Activated CD8-positive, alpha-beta memory T cell treated with anti-CD3 and anti-CD28 coated beads, Interleukin-2, amount 50 U/mL, for 24 hours (primary cell): ENCODE results near the gene RPP40.
"Not testable (repeated sequence)": the region's sequence is repeated elsewhere in the genome, so short reads cannot be mapped to it uniquely, and the experiment has no call there.

ENCODE experiments used
- DNase-seq: peaks from one replicate; pipeline ENCODE4 v3.0.0-alpha.2; 2020; ENCODE audit errors: extremely low read depth

Gene RPP40, protein sequence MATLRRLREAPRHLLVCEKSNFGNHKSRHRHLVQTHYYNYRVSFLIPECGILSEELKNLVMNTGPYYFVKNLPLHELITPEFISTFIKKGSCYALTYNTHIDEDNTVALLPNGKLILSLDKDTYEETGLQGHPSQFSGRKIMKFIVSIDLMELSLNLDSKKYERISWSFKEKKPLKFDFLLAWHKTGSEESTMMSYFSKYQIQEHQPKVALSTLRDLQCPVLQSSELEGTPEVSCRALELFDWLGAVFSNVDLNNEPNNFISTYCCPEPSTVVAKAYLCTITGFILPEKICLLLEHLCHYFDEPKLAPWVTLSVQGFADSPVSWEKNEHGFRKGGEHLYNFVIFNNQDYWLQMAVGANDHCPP

DNA sequence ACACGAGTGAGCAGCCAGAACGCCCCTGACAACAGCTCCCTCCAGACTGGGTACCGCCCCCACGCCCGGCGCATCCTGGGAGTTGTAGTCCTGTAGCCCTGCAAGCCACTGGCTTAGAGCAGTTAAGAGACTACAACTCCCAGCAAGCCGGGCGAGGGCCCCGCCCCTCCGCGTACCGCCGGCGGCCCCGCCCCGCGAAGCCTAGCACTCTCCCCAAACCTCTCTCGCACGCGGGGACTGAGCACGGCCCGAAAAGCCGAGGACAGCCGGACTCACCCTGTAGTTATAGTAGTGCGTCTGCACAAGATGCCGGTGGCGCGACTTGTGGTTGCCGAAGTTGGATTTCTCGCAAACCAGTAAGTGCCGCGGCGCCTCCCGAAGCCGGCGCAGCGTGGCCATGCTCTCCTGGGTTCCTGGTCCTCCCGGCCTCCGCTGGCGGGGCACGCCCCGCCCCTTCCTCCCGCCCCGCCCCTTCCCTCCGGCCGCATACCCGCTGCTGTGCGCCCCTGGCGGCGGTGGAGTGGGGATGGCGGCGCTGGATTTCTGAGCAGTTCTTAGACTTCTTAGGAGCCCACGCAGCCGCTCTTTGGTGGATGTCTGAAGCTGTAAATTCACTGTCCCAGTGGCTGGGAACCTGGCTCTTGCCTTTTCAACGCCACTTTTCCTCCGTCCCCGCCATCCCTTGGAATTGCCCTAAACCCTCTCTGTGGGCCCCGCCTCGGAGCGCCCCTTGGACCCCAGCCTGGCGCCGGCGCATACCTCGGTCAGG is at the start of gene RPP40:
Gene RPP40 (minus strand): TSS at position 434 of the 769 bp plus-strand sequence. CDS start 35 bp downstream, at position 399.
- peak; percentile 97 for DNase-seq

DNA sequence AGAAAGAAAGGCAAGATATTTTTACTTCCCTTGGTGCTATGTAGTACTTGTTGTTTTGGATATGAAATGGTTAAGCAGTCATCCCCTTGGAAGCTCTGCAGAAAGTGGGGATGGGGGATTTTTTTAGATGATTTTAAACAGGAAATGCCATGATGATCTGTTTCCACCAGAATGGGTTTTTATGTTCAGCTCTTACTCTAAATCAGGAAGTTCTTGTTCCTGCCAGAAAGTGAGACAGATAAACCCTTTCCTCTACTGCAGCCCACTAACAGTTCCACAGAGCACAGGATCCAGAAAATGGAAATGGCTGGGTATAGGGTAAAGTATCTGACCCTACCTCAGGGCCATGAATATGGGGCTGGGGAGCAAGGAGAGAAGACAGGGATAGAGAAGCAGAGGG is 49.2 kb upstream of the RPP40 start:
- DNase-seq: no peak

DNA sequence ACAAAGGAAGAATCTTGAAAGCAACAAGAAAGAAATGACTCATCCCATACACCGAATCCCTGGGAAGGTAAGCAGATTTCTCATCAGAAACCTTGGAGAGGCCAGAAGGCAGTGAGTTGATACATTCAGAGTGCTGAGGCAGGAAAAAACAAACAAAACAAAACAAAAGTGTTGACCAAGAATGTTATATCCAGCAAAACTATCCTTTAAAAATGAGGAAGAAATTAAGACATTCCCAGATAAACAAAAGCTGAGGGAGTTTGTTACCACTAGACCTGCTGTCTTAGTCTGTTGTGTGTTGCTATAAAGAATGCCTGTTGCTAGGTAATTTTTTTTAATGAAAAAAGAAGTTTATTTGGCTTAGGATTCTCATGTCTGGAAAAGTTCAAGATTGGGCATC is 47.6 kb upstream of the RPP40 start:
- DNase-seq: no peak

DNA sequence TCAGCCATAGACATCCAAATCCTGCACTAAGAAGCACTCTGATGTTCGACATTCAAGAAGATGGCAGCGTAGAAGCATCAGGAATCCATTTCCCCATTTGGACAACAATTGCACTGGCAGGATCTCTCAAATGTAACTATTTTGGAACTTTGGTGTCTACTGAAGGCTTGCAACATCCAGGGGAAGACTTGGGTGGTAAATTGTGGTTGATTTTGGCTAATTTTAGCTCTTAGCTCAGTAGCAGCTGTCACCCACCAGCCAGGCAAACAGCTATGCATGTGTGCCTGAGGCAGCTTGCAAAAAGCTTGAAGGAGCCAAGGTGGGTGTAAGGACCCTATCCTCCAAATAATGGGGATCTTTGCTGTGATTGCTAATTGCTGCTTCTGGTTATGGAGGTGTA is 46.2 kb upstream of the RPP40 start:
- no peak for DNase-seq

DNA sequence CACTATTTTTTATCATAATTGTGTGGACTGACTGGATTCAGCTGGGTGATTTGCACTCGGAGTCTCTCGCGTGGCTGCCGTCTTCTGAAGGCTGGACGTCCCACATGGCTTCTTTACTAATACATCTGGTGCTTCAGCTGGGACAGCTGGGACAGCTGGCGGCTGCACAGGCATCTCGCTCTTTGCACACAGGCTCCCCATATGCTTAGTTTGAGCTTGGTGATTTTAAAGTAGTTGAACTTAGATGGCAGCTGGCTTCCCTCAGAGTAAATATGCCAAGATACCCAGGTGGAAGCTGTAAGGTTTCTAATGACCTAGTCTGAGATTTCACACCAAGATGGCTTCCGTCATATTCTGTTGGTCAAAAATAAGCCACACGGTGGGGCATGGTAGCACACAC is 42.6 kb upstream of the RPP40 start:
- DNase-seq: no peak

DNA sequence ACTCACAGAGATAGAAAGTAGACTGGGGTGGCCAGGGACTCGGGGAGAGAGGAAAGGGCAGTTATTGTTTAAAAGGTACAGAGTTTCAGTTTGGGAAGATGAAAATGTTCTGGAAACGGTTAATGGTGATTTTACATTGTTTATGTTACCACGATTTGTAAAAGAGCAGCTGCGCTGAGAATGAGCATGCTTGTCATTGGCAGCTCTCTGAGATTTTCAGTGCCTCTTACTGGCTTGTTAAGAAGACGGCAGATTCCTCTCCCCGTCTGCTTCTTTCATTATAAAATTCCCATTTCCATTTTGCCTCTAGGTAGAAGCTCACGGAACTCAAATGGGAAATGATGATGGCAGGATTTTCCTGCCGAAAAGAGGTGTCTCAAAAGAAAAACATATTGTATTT is 41.6 kb upstream of the RPP40 start:
- no peak for DNase-seq

DNA sequence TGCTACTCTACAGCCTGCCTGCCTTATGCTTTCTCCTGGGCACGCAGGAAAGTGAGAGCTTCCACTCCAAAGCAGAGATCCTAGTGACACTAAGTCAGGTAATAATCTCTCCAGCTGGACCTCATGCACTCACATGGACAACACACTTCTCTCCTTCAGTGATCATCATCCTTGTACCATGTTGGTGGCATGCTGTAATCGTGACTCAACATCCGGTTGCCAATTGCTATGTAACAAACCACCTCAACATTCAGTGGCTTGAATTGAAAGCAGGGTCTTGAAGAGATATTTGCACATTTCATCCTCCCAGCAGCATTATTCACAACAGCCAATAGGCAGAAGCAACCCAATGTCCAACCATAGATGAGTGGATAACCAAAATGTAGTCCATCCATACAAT is 41.0 kb upstream of the RPP40 start:
- no peak for DNase-seq

DNA sequence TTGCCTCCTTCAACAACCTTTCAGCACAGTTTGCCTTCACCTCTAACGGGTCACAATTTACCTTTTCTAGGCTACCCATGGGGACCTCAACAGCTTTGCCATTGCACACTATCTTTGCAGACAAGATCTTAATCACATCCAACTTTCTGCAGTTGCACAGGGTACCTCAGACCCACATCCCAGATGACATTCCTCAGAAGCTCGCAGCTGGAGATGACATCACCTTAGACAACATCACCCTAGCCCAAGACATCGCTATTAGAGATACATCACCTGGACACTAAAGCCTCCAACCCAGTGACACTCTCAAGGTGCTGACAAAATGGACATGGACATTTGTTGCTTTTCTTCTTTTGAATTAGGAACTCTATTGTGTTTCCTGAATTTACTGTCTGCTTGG is 38.6 kb upstream of the RPP40 start:
- DNase-seq: no peak

DNA sequence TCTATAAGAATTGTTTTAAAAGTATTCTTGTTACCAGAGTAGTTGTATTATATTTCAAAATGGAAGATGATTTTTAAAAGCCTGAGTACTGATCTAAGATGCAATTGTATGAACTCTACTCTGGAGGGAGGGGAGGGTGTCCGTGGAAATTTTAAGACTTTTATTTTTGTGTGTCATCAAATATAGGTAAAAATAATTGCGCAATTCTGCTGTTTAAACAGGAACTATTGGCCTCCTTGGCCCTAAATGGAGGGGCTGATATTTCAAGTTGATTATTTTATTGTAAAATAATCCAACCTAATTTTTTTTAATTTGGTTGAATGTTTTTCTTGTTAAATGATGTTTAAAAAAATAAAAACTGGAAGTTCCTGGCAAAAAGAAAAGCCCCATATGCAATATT is 38.1 kb upstream of the RPP40 start:
- DNase-seq: no peak

DNA sequence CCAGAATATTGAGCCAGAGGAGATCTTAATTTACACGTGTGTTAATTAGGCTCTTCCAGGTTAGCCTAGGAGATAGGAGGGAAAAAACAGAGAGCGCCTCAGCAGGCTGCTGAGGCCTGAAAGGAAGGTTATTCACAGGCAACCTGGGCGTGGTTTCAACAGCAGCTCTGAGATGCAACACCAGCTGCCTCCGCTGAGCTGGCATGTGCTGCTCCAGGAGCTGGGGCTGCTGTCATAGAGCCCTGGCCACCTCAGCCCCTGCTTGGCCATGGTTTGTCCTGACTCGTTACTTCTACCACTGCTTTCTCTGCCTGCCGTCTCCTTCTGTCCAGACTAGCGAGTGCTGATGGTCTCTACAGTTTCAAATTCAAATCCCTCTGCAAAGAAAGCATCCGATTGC is 32.4 kb upstream of the RPP40 start:
- DNase-seq: no peak

DNA sequence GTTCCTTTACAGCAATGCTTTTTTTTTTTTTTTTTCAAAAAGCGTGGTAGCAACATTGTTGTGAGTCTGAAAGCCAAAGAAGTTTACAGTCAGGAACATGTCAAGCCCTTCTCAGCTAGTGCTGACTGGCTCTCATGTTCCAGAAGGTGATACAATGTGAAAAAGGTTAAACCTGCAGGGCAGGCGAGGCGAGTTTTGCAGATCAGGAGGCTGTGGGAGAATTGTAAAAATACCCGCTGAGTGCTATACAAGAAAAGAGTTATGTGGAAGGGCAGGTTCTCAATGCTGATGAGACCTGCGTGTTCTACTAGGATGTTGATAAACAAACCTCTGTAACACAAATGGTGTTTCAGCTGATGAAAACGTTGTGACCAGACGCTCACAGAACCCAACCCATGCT is 30.9 kb upstream of the RPP40 start:
- no peak for DNase-seq

DNA sequence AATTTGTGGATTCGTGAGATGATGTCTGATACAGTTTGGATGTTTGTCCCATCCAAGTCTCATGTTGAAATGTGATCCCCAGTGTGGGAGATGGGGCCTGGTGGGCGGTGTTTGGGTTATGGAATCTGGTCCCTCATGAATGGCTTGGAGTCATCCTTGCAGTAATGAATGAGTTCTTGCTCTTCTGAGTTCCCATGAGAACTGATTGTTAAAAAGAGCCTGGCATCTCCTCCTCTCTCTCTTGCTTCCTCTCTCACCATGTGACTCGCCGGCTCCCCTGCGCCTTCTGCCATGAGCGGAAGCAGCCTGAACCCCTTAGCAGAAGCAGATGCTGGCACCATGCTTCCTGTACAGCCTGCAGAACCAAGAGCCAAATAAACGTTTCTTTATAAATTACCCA is 30.5 kb upstream of the RPP40 start:
- no peak for DNase-seq

DNA sequence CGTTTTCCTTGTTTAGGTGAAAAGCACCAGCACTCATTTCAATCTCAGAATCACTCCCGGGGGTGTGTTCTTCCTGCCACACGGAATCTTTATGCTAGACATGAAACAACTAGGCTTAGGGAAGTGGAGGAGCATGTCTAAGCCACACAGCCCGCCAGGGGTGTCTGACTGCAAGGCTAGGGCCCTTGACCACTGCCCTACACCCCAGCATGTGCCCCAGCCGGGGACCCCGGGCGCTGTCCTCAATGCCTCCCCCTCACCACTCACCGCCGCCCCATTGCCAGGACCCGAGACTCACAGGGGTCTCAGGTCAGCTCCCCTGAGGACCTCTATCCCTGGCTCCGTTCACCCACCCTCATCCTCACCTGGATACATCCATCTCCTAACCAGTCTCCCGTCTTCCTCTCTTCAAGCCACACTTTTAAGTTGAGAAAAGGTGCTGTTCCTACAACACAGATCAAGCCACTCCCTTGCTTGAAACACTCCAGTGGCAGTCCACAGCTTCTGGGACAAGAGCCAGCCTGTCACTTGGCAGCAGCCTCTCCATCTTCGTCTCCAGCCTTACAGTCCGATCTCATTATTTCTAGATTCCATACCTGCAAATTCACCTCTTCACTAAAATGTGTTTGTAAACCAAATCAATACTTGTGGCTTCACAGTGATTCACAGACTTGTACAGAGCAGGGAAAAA is 29.5 kb upstream of the RPP40 start:
- DNase-seq: not testable (repeated sequence)

DNA sequence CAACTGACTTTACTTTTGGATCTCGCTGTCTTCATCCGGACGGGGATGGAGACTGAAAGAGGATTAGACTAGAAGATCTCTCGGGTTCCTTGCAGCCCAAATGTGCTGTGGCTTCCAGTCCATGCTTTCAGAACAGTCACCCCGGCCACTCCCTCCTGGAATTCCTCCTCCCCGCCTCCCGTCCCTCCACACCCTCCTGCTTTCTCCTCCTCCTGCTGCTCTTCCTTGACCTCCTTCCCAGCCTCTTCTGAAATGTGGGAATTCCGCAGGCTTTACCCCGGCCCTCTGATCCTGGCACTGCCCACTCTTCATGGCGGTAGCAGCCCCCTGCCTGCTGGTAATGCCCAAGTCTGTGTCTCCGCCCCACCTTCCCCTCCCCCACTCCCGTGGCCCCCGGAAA is 28.9 kb upstream of the RPP40 start:
- DNase-seq: not testable (repeated sequence)

DNA sequence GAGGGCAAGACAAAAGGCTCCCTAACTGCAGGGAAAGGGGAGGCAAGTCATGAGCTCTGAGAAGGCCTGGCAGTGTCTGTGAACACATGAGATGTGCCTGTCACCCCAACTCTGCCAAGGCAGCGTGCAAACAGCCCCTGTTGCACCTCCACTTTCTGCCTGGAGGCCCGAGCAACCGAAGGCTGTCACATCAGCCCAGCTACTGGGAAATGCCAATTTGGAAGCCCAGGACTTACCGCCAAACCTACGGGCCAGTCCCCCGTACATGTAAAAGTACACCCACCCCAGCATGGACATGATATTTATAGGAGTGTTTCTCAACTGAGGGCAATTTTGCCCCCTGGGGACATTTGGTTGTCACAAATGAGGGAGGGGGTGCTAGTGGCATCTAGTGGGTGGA is 27.3 kb upstream of the RPP40 start:
- DNase-seq: no peak

DNA sequence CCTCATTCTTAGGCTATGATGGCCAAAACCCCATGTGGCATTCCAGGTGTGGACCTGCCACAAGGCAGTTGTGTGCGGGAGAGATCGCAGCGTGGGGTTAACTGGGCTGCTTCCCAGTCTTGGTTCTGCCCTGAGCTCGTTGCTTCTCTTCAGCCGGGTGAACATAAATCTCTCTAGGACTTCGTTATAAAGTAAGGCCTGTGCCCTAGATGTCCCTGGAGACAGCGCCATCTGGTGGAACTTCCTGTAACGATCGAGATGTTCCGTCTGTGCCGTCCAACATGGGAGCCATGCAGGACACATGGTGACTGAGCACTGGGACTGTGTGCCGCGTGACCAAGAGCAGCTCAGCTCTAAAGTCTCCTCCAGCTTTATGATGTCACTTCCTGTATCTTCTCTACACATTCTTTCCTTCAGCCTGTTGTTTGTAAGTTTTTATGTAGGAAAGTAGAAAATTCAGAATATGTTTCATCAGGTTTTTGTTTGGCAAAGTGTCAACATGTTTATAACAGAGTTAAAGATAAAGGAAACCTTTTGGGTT is 26.8 kb upstream of the RPP40 start:
- DNase-seq: peak; percentile 51

DNA sequence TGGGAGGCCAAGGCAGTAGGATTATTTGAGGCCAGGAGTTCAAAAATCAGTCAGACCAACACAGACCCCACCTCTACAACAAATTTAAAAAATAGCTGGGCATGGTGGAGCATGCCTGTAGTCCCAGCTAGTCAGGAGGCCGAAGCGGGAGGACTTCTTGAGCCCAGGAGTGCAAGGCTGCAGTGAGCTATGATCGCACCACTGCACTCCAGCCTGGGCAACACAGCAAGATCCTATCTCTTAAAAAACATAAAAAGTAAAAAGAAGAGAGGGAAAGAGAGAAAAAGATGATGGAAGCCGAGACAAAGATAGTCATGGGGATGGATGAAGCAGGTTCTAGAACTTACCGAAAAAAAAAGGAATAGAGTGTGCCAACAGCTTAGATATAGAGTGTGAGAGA is 25.8 kb upstream of the RPP40 start:
- DNase-seq: no peak

DNA sequence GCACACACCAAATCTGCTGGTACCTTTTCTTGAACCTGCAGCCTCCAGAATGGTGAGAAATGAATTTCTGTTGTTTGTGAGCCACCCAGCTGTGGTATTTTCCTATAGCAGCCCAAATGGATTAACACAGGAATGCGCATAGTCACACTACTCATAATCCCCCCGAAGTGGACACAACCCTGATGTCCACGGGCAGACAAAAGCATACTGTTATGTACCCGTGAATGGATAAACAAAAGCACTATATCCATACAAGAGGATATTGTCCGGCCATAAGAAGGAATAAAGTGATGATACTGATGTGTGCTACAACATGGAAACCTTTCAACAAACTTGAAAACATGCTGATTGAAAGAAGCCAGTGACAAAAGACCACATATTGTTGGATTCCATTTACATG is 25.1 kb upstream of the RPP40 start:
- no peak for DNase-seq

DNA sequence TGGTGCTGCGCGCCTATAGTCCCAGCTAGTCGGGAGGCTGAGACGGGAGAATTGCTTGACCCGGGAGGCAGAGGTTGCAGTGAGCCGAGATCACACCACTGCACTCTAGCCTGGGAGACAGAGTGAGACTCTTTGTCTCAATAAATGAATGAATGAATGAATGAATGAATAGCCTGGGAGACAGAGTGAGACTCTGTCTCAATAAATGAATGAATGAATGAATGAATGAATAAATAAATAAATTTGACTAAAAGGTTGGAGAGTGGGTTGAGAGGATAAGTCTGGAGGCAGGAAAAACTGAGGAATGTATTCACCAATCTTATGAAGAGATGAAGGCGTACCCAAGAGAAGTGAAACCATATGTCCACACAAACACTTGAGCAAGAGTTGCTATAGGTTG is 24.5 kb upstream of the RPP40 start:
- no peak for DNase-seq

DNA sequence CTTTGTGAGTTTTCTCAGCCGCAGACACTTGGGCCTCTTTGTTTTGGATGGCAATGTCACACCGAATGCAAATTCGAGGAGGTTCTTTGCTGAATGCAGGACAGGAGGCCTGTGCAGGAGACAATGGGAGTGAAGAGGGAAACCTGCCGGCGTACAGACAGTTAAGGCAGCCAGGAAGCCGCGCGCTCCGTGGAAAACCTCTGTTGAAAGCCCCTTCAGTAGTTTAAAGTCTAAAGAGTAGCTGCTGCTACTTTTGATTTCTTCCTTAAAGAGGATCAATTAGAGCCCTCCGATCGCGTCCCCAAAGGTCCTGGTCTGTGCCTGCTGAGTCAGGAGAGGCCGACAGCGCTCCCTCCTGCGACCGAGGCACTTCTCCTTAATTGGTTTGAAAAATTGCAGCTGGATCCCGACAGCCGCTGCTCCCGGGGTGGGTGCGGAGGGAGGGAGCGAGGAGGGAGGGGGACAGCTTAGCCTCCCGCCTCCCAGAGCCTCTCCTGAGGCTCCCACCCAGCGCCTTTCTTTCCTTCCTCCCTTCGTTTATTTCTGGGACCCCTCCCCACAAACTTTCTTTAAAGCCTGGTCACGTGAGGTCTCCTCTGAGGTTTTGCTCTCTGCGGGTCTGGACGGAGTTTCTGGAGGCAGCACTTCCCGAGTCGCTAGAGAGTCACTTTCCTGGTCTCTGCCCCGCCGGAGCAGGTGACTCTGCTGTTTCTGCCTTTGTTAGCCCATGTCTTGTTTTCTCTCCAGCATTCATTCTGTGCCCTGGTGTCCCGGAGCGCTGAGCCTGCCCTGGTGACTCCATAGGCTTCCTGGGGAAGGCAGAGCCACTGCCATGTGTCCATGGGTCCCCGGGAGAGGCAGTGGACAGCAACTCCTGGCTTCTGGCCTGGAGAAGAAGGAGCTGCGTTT is 22.3 kb upstream of the RPP40 start:
- DNase-seq: no peak

DNA sequence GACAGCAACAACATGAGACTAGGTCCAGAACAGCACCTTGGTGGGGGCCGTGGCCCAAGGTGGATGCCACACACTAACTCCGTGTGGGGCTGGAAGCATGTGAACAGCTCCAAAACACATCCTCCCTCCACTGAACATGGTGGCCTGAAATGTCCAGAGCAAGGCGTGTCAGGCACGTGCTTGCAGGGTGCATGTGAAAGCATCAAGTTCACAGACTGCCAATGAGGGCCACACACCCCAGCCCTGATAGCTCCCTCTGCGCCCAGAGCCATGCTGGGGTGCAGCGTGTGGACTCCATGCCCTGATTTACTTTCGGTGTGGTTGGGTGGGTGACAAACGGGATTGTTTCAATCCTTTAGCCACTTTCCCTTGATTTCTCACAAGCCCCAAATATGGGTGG is 20.1 kb upstream of the RPP40 start:
- DNase-seq: no peak
